ENCODE measurements around the gene PPM1J.
"Not testable (repeated sequence)": the region's sequence is repeated elsewhere in the genome, so short reads cannot be mapped to it uniquely, and the experiment has no call there.

- TF ChIP-seq CTCF (IDR thresholded peaks at IDR 0.05; ENCODE audit: low read length); EZH2 (IDR thresholded peaks at IDR 0.05; ENCODE audit: borderline replicate concordance, low read length): not testable (repeated sequence)
Observed at GRCh38 chr1:112724240-112724639, 9.1 kb upstream of the PPM1J start.
